ENCODE data around the gene ADAMTS2. TPM values are rescaled to one million over a fixed set of nuclear protein-coding genes. Genes with fewer than 3 reads are reported as not detected.

Gene ADAMTS2
- total and polyA plus RNA-seq, 2 donors (not counting 1 experiment from before 2014, with no cell fraction given): 16.2 to 70.2 TPM

- Histone ChIP-seq H3K4me2 (ENCODE audit: extremely low read depth, insufficient read depth, low read length) (no peak overlapping the region), H3K4me1 (ENCODE audit: control insufficient read depth, extremely low read depth, insufficient read depth, low read length) (peaks cover 77% of the 10 kb centered on the region), H3K4me3 (replicated peaks in 1 of 4; ENCODE audit: control extremely low read depth in 1 of 4, insufficient read depth in 1 of 4, low read depth in 3 of 4, low read length in 4 of 4) (no peak overlapping the region), H3K9me3 (ENCODE audit: control insufficient read depth, insufficient read depth, low read depth, low read length) (no peaks in the 10 kb centered on the region), H2AFZ (ENCODE audit: low read length) (no peak overlapping the region), H3K36me3 (ENCODE audit: control insufficient read depth, insufficient read depth, low read length) (peaks cover 13% of the 10 kb centered on the region), H3K27me3 (ENCODE audit: control insufficient read depth, insufficient read depth, low read length) (no peaks in the 10 kb centered on the region), H4K20me1 (ENCODE audit: control insufficient read depth, extremely low read depth, insufficient read depth, low read length) (no peaks in the 10 kb centered on the region), H3K79me2 (ENCODE audit: control insufficient read depth, insufficient read depth, low read length) (peaks cover 32% of the 10 kb centered on the region), H3K9ac (ENCODE audit: insufficient read depth, low read length) (no peak overlapping the region), H3K27ac (ENCODE audit: insufficient read depth, low read length) (peak overlapping the region; percentile 98)
- TF ChIP-seq EZH2 (IDR thresholded peaks at IDR 0.05; ENCODE audit: low read length, missing control alignments): no peak
- TF ChIP-seq, protein P1, sequence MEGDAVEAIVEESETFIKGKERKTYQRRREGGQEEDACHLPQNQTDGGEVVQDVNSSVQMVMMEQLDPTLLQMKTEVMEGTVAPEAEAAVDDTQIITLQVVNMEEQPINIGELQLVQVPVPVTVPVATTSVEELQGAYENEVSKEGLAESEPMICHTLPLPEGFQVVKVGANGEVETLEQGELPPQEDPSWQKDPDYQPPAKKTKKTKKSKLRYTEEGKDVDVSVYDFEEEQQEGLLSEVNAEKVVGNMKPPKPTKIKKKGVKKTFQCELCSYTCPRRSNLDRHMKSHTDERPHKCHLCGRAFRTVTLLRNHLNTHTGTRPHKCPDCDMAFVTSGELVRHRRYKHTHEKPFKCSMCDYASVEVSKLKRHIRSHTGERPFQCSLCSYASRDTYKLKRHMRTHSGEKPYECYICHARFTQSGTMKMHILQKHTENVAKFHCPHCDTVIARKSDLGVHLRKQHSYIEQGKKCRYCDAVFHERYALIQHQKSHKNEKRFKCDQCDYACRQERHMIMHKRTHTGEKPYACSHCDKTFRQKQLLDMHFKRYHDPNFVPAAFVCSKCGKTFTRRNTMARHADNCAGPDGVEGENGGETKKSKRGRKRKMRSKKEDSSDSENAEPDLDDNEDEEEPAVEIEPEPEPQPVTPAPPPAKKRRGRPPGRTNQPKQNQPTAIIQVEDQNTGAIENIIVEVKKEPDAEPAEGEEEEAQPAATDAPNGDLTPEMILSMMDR (conservative IDR thresholded peaks at IDR 0.05 in 1 of 2, IDR thresholded peaks at IDR 0.05 in 1 of 2; ENCODE audit: low read depth in 1 of 2, low read length in 2 of 2): no peak
- DNase-seq (ENCODE audit: low read depth in 2 of 2): peak in 1 of 2 donors; percentile 34
Observed at GRCh38 chr5:179268966-179269693, 76.1 kb downstream of the ADAMTS2 start.

DNA sequence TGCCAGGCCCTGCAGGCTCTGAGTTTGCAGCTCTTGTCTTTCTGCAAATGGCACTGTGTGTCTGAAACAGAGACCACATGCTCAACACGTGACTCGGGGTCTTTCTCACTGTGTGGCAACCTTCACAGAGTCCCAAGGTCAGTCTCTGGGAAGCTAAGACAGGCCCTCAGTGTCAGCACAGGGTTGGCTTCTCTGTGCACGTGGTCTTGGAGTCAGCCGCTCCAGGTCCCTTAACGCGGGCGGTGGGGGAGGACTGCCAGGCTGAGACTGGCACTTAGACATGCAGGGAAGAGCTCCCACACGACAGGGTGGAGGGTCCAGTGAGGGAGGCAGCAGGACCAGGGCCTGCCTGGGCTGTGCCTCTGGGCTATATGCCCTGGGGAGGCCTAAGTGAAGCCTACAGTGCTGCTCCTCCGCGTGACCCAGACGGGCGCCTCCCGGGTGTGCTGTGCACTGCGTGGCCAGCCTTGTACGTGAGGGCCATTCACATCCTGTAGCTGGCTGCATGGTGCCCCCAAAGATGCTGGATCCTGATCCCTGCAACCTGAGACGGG lies 76.8 kb downstream of the ADAMTS2 start:
- no peaks in the 10 kb centered on the region for H3K9me3 ChIP-seq (ENCODE audit: control insufficient read depth, insufficient read depth, low read depth, low read length)

DNA sequence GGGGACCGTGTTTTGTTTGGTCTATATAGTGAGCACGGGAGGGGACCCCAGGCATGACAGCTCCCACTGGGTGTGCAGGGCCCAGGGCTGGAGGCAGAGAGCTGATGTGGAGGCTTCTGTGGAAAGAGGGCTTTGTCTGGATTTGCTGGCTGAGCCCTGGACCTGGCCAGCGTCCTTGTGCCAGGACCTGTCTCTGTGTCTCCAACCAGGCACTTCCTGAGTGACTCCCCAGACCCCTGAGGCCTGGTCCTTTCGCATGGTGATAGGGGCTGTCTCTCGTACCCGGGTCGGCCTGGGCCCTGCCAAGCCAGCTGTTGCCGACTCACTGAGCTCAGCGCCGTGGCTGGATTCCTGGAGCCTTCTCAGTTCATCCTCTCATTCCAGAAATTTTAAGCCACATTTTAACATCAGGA lies 77.6 kb downstream of the ADAMTS2 start:
- Histone ChIP-seq H3K4me1 (ENCODE audit: control insufficient read depth, extremely low read depth, insufficient read depth, low read length) (peaks cover 65% of the 10 kb centered on the region), H3K9ac (ENCODE audit: insufficient read depth, low read length) (peak overlapping the region; percentile 42), H3K36me3 (ENCODE audit: control insufficient read depth, insufficient read depth, low read length) (peaks cover 12% of the 10 kb centered on the region), H3K9me3 (ENCODE audit: control insufficient read depth, insufficient read depth, low read depth, low read length) (no peaks in the 10 kb centered on the region), H3K27ac (ENCODE audit: insufficient read depth, low read length) (peak overlapping the region; percentile 98), H3K4me3 (replicated peaks in 1 of 4; ENCODE audit: control extremely low read depth in 1 of 4, insufficient read depth in 1 of 4, low read depth in 3 of 4, low read length in 4 of 4) (no peak overlapping the region), H4K20me1 (ENCODE audit: control insufficient read depth, extremely low read depth, insufficient read depth, low read length) (no peaks in the 10 kb centered on the region), H2AFZ (ENCODE audit: low read length) (no peak overlapping the region), H3K27me3 (ENCODE audit: control insufficient read depth, insufficient read depth, low read length) (no peaks in the 10 kb centered on the region), H3K79me2 (ENCODE audit: control insufficient read depth, insufficient read depth, low read length) (peaks cover 33% of the 10 kb centered on the region), H3K4me2 (ENCODE audit: extremely low read depth, insufficient read depth, low read length) (no peak overlapping the region)
- TF ChIP-seq, protein P1 (conservative IDR thresholded peaks at IDR 0.05 in 1 of 2, IDR thresholded peaks at IDR 0.05 in 1 of 2; ENCODE audit: low read depth in 1 of 2, low read length in 2 of 2): no peak
- TF ChIP-seq EZH2 (IDR thresholded peaks at IDR 0.05; ENCODE audit: low read length, missing control alignments): no peak
- no peak for DNase-seq (ENCODE audit: low read depth in 2 of 2)

More for the DNA sequence above, 76.8 kb downstream of the ADAMTS2 start:
- Histone ChIP-seq H2AFZ (ENCODE audit: low read length) (no peak overlapping the region), H3K27ac (ENCODE audit: insufficient read depth, low read length) (peak overlapping the region; percentile 98), H3K27me3 (ENCODE audit: control insufficient read depth, insufficient read depth, low read length) (no peaks in the 10 kb centered on the region), H3K4me2 (ENCODE audit: extremely low read depth, insufficient read depth, low read length) (peak overlapping the region; percentile 42), H3K9ac (ENCODE audit: insufficient read depth, low read length) (peak overlapping the region; percentile 25), H3K36me3 (ENCODE audit: control insufficient read depth, insufficient read depth, low read length) (peaks cover 13% of the 10 kb centered on the region), H3K4me3 (replicated peaks in 1 of 4; ENCODE audit: control extremely low read depth in 1 of 4, insufficient read depth in 1 of 4, low read depth in 3 of 4, low read length in 4 of 4) (no peak overlapping the region), H4K20me1 (ENCODE audit: control insufficient read depth, extremely low read depth, insufficient read depth, low read length) (no peaks in the 10 kb centered on the region), H3K79me2 (ENCODE audit: control insufficient read depth, insufficient read depth, low read length) (peaks cover 32% of the 10 kb centered on the region), H3K4me1 (ENCODE audit: control insufficient read depth, extremely low read depth, insufficient read depth, low read length) (peaks cover 73% of the 10 kb centered on the region)
- no peak for DNase-seq (ENCODE audit: low read depth in 2 of 2)
- TF ChIP-seq EZH2 (IDR thresholded peaks at IDR 0.05; ENCODE audit: low read length, missing control alignments): no peak
- TF ChIP-seq, protein P1 (conservative IDR thresholded peaks at IDR 0.05 in 1 of 2, IDR thresholded peaks at IDR 0.05 in 1 of 2; ENCODE audit: low read depth in 1 of 2, low read length in 2 of 2): no peak
